Loucy (cell line): ENCODE results near the gene RAB4A.

ENCODE experiments used
- CTCF ChIP-seq: fragments of 200-600 bp; sonication (generic); conservative IDR thresholded peaks from 2 replicates; pipeline ENCODE4 v1.5.1; 2014; ENCODE audit warnings: mild to moderate bottlenecking, antibody characterized with exemption, low read length
- EZH2phosphoT487 ChIP-seq: fragments of 200-600 bp; IDR thresholded peaks from 2 replicates; pipeline ENCODE4 v1.6.1; 2018; ENCODE audit warnings: antibody characterized with exemption, mild to moderate bottlenecking, moderate library complexity, borderline replicate concordance

GRCh38 chr1:229262239-229262638 is 8.7 kb upstream of the RAB4A start:
- TF ChIP-seq CTCF (no peak), EZH2phosphoT487 (no peak)
